ENCODE measurements around the gene NDUFB1. TPM values are rescaled to one million over a fixed set of nuclear protein-coding genes. Genes with fewer than 3 reads are reported as not detected.

NDUFB1 gene
- total RNA-seq, 4 donors from 2014 or later, result 145 to 353 (median 290) TPM

DNA sequence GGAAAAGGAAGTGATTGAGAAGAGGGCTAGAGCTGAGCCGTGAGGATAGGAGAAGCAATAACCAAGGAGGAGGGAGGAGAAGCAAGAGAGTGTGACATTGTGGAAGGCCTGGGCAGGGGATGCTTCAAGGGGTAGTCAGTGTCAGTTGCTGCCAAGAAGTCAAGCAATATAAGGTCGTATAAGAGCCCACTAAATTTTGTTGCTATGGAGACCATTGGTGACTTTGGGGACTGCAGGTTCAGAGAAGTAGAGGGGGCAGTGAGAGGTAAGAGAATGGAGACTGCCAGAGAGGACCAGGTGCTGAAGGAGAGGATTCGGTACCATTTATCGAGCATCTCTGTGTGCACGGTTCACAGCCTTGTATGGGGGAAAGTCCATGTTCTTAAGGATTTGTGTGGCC lies 12.0 kb downstream of the NDUFB1 start:
- no peak for DNase-seq (ENCODE audit: low spot score)
- TF ChIP-seq, protein P1, sequence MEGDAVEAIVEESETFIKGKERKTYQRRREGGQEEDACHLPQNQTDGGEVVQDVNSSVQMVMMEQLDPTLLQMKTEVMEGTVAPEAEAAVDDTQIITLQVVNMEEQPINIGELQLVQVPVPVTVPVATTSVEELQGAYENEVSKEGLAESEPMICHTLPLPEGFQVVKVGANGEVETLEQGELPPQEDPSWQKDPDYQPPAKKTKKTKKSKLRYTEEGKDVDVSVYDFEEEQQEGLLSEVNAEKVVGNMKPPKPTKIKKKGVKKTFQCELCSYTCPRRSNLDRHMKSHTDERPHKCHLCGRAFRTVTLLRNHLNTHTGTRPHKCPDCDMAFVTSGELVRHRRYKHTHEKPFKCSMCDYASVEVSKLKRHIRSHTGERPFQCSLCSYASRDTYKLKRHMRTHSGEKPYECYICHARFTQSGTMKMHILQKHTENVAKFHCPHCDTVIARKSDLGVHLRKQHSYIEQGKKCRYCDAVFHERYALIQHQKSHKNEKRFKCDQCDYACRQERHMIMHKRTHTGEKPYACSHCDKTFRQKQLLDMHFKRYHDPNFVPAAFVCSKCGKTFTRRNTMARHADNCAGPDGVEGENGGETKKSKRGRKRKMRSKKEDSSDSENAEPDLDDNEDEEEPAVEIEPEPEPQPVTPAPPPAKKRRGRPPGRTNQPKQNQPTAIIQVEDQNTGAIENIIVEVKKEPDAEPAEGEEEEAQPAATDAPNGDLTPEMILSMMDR (IDR thresholded peaks at IDR 0.05), result no peak
- ATAC-seq (ENCODE audit: low FRiP score), result no peak

DNA sequence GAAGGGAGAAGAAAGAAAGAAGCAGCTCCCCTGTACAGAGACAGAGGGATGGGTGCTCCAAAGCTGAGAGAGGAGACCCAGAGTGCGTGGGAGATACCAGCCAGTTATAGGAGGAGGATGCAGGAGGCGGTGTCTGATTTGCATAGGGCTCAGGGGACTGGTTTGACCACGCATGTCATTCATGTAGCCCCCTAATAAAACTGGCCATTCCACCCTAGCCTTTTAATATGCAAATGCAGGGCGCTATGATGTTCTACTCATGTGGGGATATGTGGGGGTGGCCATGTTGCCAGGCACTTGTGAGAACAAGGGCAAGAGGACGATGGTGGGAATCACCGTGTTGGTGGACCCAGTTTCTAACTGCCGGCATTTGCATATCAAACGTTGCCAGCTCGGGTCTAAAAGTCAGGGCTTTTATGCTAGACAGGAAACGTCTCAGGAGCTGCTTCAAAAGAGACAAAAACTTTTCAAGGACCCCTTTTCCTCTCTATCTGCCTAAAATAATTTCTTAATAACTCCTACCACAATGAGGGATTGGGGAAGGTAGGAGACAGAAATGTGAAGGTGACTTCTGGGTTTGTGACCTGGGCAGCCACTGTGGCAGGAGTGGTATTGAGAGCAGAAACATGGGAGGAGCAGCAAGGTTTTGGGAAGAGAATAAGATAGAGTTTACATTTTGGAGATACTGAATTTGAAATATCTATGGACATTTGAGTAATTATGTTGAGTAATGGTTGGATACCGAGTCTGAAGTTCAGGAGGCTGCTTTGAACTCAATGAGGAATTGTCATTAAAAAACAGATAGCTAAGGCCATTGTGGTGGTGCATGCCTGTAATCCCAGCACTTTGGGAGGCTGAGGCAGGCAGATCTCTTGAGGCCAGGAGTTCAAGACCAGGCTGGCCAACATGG lies 12.9 kb downstream of the NDUFB1 start:
- no peak for ATAC-seq (ENCODE audit: low FRiP score)
- TF ChIP-seq, protein P1 (IDR thresholded peaks at IDR 0.05), result no peak
- no peak for DNase-seq (ENCODE audit: low spot score)

- DNase-seq (ENCODE audit: low spot score) (peak; percentile 80), ATAC-seq (ENCODE audit: low FRiP score) (peak; percentile 96)
- TF ChIP-seq, protein P1 (IDR thresholded peaks at IDR 0.05), result peak in 1 of 3 donors; percentile 11
These were observed 15.2 kb downstream of the NDUFB1 start, which contains the start of gene ATXN3 for GRCh38 chr14:92106143-92106926. TSS of gene ATXN3 (minus strand) at chr14:92106582. CDS start at chr14:92106552, 30 bp downstream.

- DNase-seq (ENCODE audit: low spot score) (no peak), ATAC-seq (ENCODE audit: low FRiP score) (peak; percentile 19)
- TF ChIP-seq, protein P1 (IDR thresholded peaks at IDR 0.05), result no peak
These were observed 15.7 kb downstream of the NDUFB1 start for GRCh38 chr14:92105893-92106142.

DNA sequence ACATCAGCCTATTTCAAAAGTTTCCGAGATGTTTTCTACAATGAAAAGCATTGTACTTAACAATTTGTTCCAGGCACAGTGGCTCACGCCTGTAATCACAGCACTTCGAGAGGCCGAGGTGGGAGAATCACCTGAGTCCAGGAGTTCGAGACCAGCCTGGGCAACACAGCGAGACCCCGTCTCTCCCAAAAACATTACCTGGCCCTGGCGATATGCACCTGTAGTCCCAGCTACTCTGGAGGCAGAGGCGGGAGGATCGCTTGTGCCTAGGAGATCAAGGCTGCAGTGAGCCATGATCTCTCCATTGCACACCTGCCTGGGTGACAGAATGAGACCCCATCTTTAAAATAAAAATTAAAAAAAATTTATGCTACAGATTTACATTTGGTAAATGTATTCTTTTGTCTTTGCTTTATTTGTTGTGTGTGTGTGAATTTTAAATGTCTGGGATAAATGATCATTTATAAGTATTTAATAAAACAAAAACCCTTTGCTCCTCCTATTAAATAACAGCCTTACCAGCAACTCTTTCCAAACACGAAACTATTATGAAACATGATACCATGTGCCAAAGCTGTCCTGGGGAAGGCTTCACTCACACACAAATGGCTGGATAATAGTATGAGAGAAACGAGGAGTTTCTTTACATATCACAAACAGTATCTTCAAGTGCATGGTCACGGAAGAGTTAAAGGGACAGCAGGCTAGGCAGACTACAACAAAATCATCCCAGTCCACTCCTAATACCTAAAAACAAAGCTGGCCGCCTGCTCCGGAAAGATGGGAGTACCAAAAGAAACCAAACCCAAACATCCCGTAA lies 16.2 kb downstream of the NDUFB1 start:
- TF ChIP-seq, protein P1 (IDR thresholded peaks at IDR 0.05), result no peak
- peak; percentile 4 for ATAC-seq (ENCODE audit: low FRiP score)

DNA sequence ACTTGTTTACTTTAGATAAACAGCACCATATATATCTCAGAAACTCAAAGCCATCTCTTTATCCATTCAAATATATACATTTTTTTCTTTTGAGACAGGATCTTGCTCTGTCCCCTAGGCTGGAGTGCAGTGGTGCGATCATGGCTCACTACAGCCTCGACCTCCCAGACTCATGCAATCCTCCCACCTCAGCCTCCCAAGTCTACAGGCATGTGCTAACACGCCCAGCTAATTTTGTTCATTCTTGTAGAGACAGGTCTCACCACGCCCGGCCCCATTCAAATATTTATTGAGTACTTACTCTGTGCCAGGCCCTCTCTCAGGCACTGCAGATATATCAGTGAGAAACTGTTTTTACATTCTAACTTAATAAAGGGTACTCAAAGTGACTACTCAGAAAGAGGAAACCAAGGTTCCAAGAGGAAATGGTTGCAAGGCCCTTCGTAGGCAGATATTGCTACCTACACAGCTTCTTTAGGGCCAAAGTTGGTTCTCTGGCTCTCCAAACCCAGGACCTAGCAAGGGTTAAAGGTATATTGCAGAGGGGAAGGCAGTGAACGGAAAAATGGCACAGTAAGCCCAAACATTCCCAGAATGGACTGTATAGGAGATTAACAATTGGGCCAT lies 18.0 kb downstream of the NDUFB1 start:
- TF ChIP-seq, protein P1 (IDR thresholded peaks at IDR 0.05), result no peak
- ATAC-seq (ENCODE audit: low FRiP score), result no peak
- DNase-seq (ENCODE audit: low spot score), result no peak

More for the DNA sequence above, 16.2 kb downstream of the NDUFB1 start:
- DNase-seq (ENCODE audit: low spot score), result no peak
